GM18520 (cell line): ENCODE data around the gene CCT6B.
"Not testable (repeated sequence)": the region's sequence is repeated elsewhere in the genome, so short reads cannot be mapped to it uniquely, and the experiment has no call there.

Source experiments
- ATAC-seq: cut with Tn5 transposase; IDR thresholded peaks from one replicate; pipeline ENCODE4 v1.9.1; 2021; ENCODE audit not compliant: unreplicated experiment

Gene CCT6B

GRCh38 chr17:34961093-34961911 lies at the start of gene CCT6B, which contains the start of gene ZNF830:
Gene CCT6B (minus strand): TSS chr17:34961460. CDS start chr17:34961393, 67 bp downstream.
Gene ZNF830 (plus strand): TSS chr17:34961540. CDS start chr17:34961567, 27 bp downstream.
- peak; percentile 78 for ATAC-seq

- ATAC-seq = no peak
Observed at GRCh38 chr17:35010093-35010492, 48.8 kb upstream of the CCT6B start.

- no peak for ATAC-seq
Observed at GRCh38 chr17:35006961-35007360, 45.7 kb upstream of the CCT6B start.

- ATAC-seq = no peak
Observed at GRCh38 chr17:35006345-35006744, 45.1 kb upstream of the CCT6B start.

- no peak for ATAC-seq
Observed at GRCh38 chr17:35003778-35004177, 42.5 kb upstream of the CCT6B start.

GRCh38 chr17:35002876-35003551 lies 41.8 kb upstream of the CCT6B start:
- no peak for ATAC-seq

GRCh38 chr17:35001549-35001948 lies 40.3 kb upstream of the CCT6B start:
- no peak for ATAC-seq

- ATAC-seq = not testable (repeated sequence)
Observed at GRCh38 chr17:35000965-35001364, 39.7 kb upstream of the CCT6B start.

- no peak for ATAC-seq
Observed at GRCh38 chr17:34999456-34999855, 38.2 kb upstream of the CCT6B start.

GRCh38 chr17:34998205-34998604 lies 36.9 kb upstream of the CCT6B start:
- ATAC-seq = no peak

GRCh38 chr17:34997355-34997862 lies 36.1 kb upstream of the CCT6B start:
- no peak for ATAC-seq

GRCh38 chr17:34996422-34997285 lies 35.4 kb upstream of the CCT6B start:
- ATAC-seq = no peak

- ATAC-seq = no peak
Observed at GRCh38 chr17:34993031-34993430, 31.8 kb upstream of the CCT6B start.

GRCh38 chr17:34991606-34992005 lies 30.3 kb upstream of the CCT6B start:
- ATAC-seq = no peak

GRCh38 chr17:34990921-34991365 lies 29.7 kb upstream of the CCT6B start:
- ATAC-seq = no peak

GRCh38 chr17:34989473-34989872 lies 28.2 kb upstream of the CCT6B start:
- no peak for ATAC-seq

GRCh38 chr17:34988644-34989043 lies 27.4 kb upstream of the CCT6B start:
- ATAC-seq = no peak

- ATAC-seq = no peak
Observed at GRCh38 chr17:34987232-34987631, 26.0 kb upstream of the CCT6B start.

- ATAC-seq = no peak
Observed at GRCh38 chr17:34981538-34982241, 20.4 kb upstream of the CCT6B start.
